GM23248 (cell line): ENCODE data around the gene TOX2. TPM values are rescaled to one million over a fixed set of nuclear protein-coding genes. Genes with fewer than 3 reads are reported as not detected.

ENCODE experiments used
- DNase-seq: peaks from one replicate; pipeline ENCODE4 v3.0.0-alpha.2; 2015
- H2AFZ ChIP-seq: fragments of 200-600 bp; sonication (generic); 2 replicates; pipeline ENCODE4 v1.6.1; 2016; ENCODE audit warnings: antibody characterized with exemption
- H3F3A ChIP-seq: fragments of 200-600 bp; sonication (generic); 2 replicates; pipeline ENCODE4 v1.6.1; 2016; ENCODE audit warnings: mild to moderate bottlenecking, antibody characterized with exemption, mixed run types; ENCODE audit not compliant: insufficient read depth
- H3K27ac ChIP-seq: fragments of 200-600 bp; sonication (generic); 2 replicates; pipeline ENCODE4 v1.5.1; 2016; ENCODE audit warnings: mild to moderate bottlenecking
- H3K27me3 ChIP-seq: fragments of 200-600 bp; sonication (generic); replicated peaks from 2 replicates; pipeline ENCODE4 v1.6.1; 2016; ENCODE audit warnings: mild to moderate bottlenecking; ENCODE audit not compliant: insufficient read depth
- H3K36me3 ChIP-seq: fragments of 200-600 bp; sonication (generic); 2 replicates; pipeline ENCODE4 v1.6.1; 2016; ENCODE audit warnings: low read depth, mild to moderate bottlenecking
- H3K4me1 ChIP-seq: fragments of 200-600 bp; sonication (generic); 2 replicates; pipeline ENCODE4 v1.6.1; 2016; ENCODE audit warnings: mild to moderate bottlenecking; ENCODE audit not compliant: insufficient read depth
- H3K4me2 ChIP-seq: fragments of 200-600 bp; sonication (generic); one replicate; pipeline ENCODE4 v1.6.1; 2016; ENCODE audit warnings: mild to moderate bottlenecking; ENCODE audit not compliant: unreplicated experiment
- H3K4me3 ChIP-seq: fragments of 200-600 bp; sonication (generic); 2 replicates; pipeline ENCODE4 v1.5.1; 2016; ENCODE audit warnings: mild to moderate bottlenecking
- H3K79me2 ChIP-seq: fragments of 200-600 bp; sonication (generic); 2 replicates; pipeline ENCODE4 v1.6.1; 2016; ENCODE audit warnings: mild to moderate bottlenecking; ENCODE audit not compliant: insufficient read depth
- H3K9ac ChIP-seq: fragments of 200-600 bp; sonication (generic); 2 replicates; pipeline ENCODE4 v1.6.1; 2016; ENCODE audit warnings: mild to moderate bottlenecking
- H3K9me2 ChIP-seq: fragments of 200-600 bp; sonication (generic); 2 replicates; pipeline ENCODE4 v1.6.1; 2016; ENCODE audit warnings: mixed run types, mild to moderate bottlenecking, moderate library complexity; ENCODE audit not compliant: insufficient read depth
- H3K9me3 ChIP-seq: fragments of 200-600 bp; sonication (generic); one replicate; pipeline ENCODE4 v1.6.1; 2017; ENCODE audit warnings: low read depth
- H4K20me1 ChIP-seq: fragments of 200-600 bp; sonication (generic); 2 replicates; pipeline ENCODE4 v1.6.0; 2016; ENCODE audit not compliant: insufficient read depth
- EZH2 ChIP-seq: fragments of 200-600 bp; sonication (generic); IDR thresholded peaks from 2 replicates; pipeline ENCODE4 v1.6.1; 2018; ENCODE audit warnings: antibody characterized with exemption, mild to moderate bottlenecking; ENCODE audit not compliant: insufficient read depth, poor library complexity, severe bottlenecking
- EZH2phosphoT487 ChIP-seq: fragments of 200-600 bp; sonication (generic); IDR thresholded peaks from 2 replicates; pipeline ENCODE4 v1.6.1; 2018; ENCODE audit warnings: antibody characterized with exemption, moderate library complexity, mild to moderate bottlenecking, low read depth; ENCODE audit not compliant: insufficient read depth
- WGBS, 2 experiments: methylation state at CpG; one replicate each; pipeline ENCODE4 v1.1.6; 2015 to 2017; ENCODE audit warnings: low lambda C conversion rate in 2 of 2, low coverage in 1 of 2; ENCODE audit errors: missing lambda C conversion rate in 2 of 2; 5-methylcytosine and 5-hydroxymethylcytosine counted together
- in situ Hi-C: fragments of 300-500 bp; cut with MboI; formaldehyde crosslinking; loops from 2 replicates; pipeline ENCODE4 v1.15.0; 2020
- polyA plus RNA-seq: library from polyadenylated mRNA; unstranded; fragments of >200 nt; fragmentation: Nextera tagmentation; extraction: Ambion mirVana; gene quantifications from 2 replicates; pipeline ENCODE4 v1.2.1, GENCODE V29; 2016
- total RNA-seq: library from RNA; depleted of rRNA; stranded (reverse); fragments of >200 nt; shearing (Covaris generic); gene quantifications from 2 replicates; pipeline ENCODE4 v1.2.3, GENCODE V29; 2014

The TOX2 gene
- total and polyA plus RNA-seq, 2 experiments from 2014 or later, result 0.97 to 15.9 TPM

GRCh38 chr20:43973231-43973630 is 58.6 kb downstream of the TOX2 start:
- in situ Hi-C loops, result no loop called here
- no peaks in the 10 kb centered on the region for H3K27me3 ChIP-seq
- H3K4me3 ChIP-seq, result no peak overlapping the region
- H3F3A ChIP-seq, result no peaks in the 10 kb centered on the region; the same call in none of the 2 replicates
- peaks cover 12% of the 10 kb centered on the region for H3K4me1 ChIP-seq
- H3K36me3 ChIP-seq, result no peaks in the 10 kb centered on the region
- no peak overlapping the region for H3K9ac ChIP-seq
- TF ChIP-seq EZH2 (no peak), EZH2phosphoT487 (no peak)
- no peak overlapping the region for H3K4me2 ChIP-seq
- no peak for DNase-seq
- WGBS, 2 experiments, result 85 to 94% methylated on average over 6 of the region's 6 CpGs
- H3K27ac ChIP-seq, result no peak overlapping the region
- no peaks in the 10 kb centered on the region for H3K9me3 ChIP-seq
- no peaks in the 10 kb centered on the region for H4K20me1 ChIP-seq
- no peak overlapping the region for H2AFZ ChIP-seq
- H3K79me2 ChIP-seq, result no peaks in the 10 kb centered on the region
- H3K9me2 ChIP-seq, result no peaks in the 10 kb centered on the region

DNA sequence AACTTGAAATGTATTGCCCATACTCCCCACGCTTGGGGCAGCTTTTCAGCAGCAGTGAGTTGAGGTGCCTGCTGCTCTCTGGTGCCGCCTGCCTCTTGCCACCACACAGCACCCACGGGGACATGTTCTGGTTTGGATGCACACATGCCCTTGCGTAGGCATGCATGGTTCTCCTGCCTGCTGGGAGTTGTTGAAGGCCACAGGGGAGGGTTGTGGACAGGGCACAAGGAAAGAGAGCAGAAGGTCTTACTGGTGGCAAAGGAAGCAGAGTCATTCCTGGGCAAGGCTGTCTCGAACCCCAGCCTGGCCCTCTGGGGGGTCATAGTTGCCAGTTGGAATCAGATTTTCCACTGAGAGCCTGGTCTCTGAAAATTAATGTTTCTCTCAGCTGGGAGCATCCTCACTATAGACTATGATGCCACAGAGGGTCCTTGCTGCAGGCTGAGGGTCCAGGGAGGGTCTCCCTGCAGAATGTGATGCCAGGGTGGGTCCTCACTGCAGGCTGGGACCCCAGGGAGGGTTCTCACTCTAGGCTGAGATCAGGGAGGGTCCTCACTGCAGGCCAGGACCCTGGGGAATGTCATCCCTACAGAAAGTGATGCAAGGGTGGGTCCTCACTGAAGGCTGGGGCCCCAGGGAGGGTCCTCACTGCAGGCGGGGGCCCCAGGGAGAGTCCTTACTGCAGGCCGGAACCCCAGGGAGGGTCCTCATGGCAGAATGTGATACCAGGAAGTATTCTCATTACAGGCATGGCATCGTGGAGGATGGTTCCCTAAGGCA is 59.2 kb downstream of the TOX2 start:
- 75 to 83% methylated on average over 8 of the region's 8 CpGs for WGBS, 2 experiments
- H3K4me2 ChIP-seq, result no peak overlapping the region
- no peak overlapping the region for H2AFZ ChIP-seq
- DNase-seq, result no peak
- no peaks in the 10 kb centered on the region for H3K27me3 ChIP-seq
- no peaks in the 10 kb centered on the region for H3K9me3 ChIP-seq
- peaks cover 12% of the 10 kb centered on the region for H3K4me1 ChIP-seq
- no peaks in the 10 kb centered on the region for H3K36me3 ChIP-seq
- no peaks in the 10 kb centered on the region for H4K20me1 ChIP-seq
- no peak overlapping the region for H3K9ac ChIP-seq
- TF ChIP-seq EZH2, result no peak
- TF ChIP-seq EZH2phosphoT487, result no peak
- no peak overlapping the region for H3K4me3 ChIP-seq
- in situ Hi-C loops, result no loop called here
- no peaks in the 10 kb centered on the region for H3K79me2 ChIP-seq
- no peak overlapping the region for H3K27ac ChIP-seq
- H3K9me2 ChIP-seq, result no peaks in the 10 kb centered on the region
- no peaks in the 10 kb centered on the region; the same call in none of the 2 replicates for H3F3A ChIP-seq

DNA sequence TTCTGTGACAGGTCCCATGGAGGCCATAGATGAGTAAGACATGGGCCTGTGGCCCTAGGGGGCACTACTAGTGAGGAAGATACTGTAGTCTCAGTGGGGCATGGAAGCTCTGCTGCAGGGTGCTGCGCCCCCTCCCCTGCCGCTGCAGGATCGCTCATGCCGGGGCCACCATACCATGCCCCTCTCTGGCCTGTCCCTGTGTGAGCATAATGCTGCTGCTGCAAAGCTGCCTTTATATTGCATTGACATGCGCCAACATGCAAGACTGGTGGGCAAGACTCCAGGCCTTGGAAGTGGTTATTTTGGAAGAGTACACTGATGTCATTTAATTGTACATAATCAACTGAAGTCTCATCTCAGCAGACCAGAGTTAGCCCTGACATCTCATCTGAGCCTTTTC is 60.0 kb downstream of the TOX2 start:
- H3K4me2 ChIP-seq, result no peak overlapping the region
- no peaks in the 10 kb centered on the region for H3K9me3 ChIP-seq
- H4K20me1 ChIP-seq, result no peaks in the 10 kb centered on the region
- H2AFZ ChIP-seq, result no peak overlapping the region
- H3K4me1 ChIP-seq, result peaks cover 12% of the 10 kb centered on the region
- no peaks in the 10 kb centered on the region for H3K36me3 ChIP-seq
- H3K27ac ChIP-seq, result peak overlapping the region; percentile 80
- H3K4me3 ChIP-seq, result no peak overlapping the region
- peak overlapping the region; percentile 54 for H3K9ac ChIP-seq
- no peaks in the 10 kb centered on the region; the same call in none of the 2 replicates for H3F3A ChIP-seq
- no peaks in the 10 kb centered on the region for H3K27me3 ChIP-seq
- in situ Hi-C loops, result no loop called here
- 85 to 89% methylated on average over 5 of the region's 5 CpGs for WGBS, 2 experiments
- no peaks in the 10 kb centered on the region for H3K79me2 ChIP-seq
- no peak for TF ChIP-seq EZH2
- TF ChIP-seq EZH2phosphoT487, result no peak
- no peak for DNase-seq
- no peaks in the 10 kb centered on the region for H3K9me2 ChIP-seq

DNA sequence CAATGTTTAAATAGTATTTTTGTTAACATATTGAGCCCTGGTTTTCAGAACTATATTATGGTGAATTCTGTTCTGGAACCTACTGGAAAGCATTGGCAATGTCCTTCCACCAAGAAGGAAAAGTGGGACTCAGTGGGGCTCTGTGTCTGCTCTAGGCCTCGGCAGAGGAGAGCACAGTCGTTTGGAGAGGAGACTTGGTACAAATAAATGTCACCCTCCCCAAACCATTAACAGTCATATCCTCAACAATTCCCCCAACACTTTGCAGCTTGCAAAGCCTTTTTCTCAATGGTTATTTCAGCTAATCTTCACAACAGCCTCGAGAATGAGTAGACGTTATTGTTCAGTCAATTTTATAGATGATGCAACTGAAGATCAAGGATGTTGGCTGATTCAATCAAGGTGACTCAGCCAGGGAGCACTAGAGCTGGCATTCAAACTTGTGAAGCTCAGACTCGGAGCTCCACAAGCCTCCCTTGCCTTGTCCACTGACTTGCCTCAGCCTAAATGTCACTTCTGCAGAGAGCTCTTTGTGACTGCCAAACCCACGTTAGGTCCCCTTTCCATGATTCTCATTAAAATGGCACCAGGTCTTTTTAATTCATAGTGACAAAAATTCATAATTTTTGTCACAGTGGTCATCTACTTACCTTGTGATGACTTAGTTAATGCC is 60.6 kb downstream of the TOX2 start:
- H3K4me1 ChIP-seq, result peaks cover 12% of the 10 kb centered on the region
- H3K4me2 ChIP-seq, result peak overlapping the region; percentile 26
- H3K27ac ChIP-seq, result peak overlapping the region; percentile 80
- H3K9me2 ChIP-seq, result no peaks in the 10 kb centered on the region
- TF ChIP-seq EZH2, result no peak
- no peak for TF ChIP-seq EZH2phosphoT487
- DNase-seq, result peak; percentile 94
- no peaks in the 10 kb centered on the region; the same call in none of the 2 replicates for H3F3A ChIP-seq
- in situ Hi-C loops, result no loop called here
- no peaks in the 10 kb centered on the region for H3K9me3 ChIP-seq
- no peaks in the 10 kb centered on the region for H3K79me2 ChIP-seq
- H3K36me3 ChIP-seq, result no peaks in the 10 kb centered on the region
- H2AFZ ChIP-seq, result no peak overlapping the region
- WGBS, 2 experiments, result 28 to 37% methylated on average over 6 of the region's 6 CpGs
- no peaks in the 10 kb centered on the region for H4K20me1 ChIP-seq
- peak overlapping the region; percentile 54 for H3K9ac ChIP-seq
- H3K27me3 ChIP-seq, result no peaks in the 10 kb centered on the region
- H3K4me3 ChIP-seq, result no peak overlapping the region
